ENCODE results near the gene ANKRD44.
A peak's percentile ranks its signal among the peaks of the same experiment; 100 is the strongest.

ANKRD44 gene

DNA sequence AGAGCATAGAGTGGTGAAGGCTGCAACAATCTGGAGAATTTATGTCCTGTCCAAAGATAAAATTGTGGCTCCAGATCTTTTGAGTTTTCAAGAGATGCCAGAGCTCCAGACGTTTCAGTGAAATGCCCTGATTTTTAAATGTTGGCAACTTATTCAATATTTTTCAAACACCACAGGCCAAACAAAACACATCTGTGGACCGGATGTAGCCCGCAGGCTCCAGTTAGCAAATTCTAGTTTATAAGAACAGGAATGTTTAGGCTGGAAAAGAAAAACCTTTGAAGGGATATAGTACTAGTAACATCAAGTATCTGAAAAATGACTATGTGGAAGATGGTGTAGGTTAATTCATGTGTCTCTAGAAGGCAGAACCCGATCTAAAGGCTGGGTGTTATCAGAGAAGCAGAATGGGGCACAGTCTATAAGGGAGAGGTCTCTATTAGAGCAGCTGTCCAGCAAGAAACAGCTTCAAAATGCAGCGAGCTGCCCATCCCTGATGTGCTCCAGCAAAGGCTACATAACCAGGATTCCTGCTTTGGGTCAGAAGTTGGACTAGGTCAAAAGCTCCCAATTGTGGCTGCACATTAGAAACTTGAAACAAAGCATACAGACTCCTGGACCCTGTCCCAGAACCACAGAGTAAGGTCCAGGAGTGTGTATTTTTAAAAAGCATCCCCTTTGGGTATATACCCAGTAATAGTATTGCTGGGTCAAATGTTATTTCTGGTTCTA is 105.9 kb downstream of the ANKRD44 start:
- no peak for DNase-seq

DNA sequence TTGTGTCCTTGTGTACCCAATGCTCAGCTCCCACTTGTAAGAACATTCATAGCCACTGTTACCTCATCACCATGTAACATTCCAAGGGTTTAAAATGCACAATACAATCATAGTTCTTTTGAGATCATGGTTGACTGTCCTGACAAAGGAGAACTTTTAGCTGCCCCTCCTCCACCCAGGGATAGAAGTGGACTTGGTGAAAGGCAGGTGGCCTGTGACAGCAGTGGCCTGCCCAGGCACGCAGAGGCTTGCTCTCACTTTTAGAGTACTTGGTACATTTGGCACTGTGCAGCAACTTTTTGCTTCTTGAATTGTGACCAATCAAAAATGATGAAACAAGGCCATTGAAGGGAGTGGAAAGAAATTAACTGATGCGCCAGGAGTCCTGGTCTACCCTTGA is 108.7 kb downstream of the ANKRD44 start:
- DNase-seq: no peak

DNA sequence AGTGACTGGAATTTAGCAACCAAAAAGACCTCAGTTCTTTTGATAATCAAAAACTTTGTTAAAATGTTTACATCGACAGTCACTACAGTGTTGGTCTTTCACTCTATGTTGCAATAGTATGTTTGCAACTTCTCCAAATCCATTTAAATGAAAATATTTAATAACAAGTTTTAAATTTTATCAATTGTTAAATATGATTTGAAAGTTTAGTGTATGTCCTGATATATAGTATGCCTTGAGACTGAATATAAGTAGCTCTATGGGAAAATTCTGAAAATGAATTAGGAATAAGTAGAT is 109.9 kb downstream of the ANKRD44 start:
- no peak for DNase-seq

DNA sequence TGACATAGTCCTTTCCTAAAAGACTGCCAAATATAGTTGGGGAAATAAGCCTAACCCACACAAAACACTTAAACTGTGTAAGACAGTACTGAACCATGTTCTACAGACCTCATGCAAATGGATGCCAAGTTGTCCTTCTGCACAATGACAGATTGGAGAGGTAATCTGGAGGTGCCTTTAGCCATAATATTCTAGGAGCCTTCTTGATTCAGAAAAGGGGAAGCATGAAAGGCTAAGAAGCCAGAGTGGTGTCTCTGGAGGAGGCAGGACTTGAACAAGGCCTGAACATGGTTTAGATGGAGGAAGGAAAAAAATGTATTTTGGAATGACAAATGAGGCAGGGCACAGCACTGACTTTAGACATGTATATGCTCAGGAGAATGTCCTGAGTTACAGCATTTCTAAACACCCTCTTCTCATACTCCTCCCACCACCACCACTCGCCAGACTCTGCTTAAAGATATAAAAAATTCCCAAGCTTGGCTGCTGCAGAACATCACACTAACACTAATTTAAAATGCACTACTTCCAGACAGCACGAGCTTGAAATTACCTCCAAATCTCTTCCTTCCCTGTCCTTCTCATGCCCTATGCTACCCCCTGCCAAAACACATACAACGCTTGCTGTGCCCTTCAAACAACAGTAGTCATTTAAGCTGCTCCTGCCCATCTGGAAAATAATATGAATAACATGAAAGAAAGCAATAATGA is 110.4 kb downstream of the ANKRD44 start:
- DNase-seq: no peak

DNA sequence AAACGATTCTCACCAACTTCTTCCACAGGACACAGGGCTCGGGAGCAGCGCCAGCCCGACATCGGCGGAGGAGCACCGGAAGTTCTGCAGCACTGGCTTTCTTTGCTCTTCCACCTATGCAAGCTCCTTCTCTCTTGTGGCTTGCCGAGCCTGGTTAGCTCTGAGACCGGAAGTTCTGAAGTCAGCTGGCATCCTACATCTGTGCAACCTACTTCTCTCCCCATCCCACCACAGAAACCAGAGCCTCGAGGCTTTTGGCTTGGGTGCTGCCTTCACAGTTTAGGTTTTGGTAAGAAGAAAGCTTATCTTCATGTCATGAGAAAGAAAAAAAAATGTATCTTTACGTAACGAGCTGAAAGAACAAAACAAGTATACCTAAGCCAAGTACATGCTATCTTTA is 111.7 kb downstream of the ANKRD44 start:
- peak; percentile 93 for DNase-seq

DNA sequence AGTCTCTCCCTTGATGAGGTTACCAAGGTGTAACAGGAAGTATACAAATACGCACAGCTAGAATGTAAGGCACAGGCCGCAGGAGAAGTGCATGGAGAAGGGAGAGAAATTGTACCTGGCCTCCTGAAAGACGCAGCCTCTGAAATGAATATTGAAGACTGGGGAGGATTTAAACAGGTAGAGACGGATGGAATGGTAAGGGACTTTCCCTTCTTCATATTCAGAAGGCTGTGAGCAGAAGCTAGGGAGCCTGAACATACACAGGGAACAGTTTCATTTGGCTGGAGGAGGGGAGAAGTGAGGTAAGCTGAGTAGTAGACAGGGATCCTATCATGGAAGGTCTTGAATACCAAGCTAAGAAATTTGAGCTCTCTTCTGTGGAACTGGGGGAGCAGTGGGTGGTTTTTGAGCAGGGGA is 112.7 kb downstream of the ANKRD44 start:
- peak in 1 of 2 donors; percentile 47 for DNase-seq

DNA sequence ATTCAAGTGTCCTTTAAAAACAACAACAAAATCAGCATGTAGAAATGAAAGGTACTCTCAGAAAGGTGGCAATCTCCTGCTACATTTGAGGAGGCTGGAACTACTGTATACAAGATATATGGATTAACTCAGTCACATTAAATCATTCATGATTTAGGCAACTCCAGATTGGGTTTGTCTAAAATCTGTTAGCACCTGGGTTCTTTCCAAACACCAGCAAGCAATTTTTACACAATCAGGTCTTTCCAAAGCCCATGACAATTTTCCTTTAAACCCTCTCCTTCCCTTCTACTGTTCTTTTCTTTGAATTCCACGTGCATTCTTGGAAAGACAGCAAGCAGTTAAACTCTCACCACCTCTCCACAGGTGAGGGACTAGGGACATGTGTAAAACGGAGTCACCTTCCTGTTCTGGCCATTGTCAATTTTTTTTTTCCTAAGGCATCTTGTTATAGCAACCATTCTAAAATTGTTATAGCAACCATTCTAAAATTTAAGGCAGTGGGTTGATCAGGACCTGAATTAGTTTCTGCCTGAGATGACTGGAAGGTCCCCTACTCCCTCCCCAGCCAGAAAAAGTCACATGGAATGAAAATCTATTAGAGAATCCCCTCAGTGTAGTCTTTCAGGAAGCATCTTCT is 113.9 kb downstream of the ANKRD44 start:
- peak in 1 of 2 donors; percentile 44 for DNase-seq

DNA sequence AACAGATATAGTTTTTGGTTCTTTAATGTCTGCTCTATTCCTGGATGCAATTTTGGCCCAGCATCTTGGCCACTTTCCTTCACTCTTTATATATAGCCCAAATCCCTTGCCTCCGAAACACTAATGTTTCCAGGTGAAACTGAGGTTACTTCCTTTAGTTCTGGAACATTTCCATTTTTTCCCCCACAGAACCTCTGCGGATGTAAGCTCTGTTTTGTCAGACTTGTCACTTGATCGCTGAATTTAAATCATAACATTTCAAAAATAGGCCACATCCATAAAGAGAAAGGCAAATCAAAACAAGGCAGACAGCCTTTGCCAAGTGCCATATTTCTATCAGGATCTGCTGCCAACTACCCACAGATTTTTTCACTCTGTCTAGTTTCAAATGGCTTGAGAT is 115.1 kb downstream of the ANKRD44 start:
- DNase-seq: no peak

DNA sequence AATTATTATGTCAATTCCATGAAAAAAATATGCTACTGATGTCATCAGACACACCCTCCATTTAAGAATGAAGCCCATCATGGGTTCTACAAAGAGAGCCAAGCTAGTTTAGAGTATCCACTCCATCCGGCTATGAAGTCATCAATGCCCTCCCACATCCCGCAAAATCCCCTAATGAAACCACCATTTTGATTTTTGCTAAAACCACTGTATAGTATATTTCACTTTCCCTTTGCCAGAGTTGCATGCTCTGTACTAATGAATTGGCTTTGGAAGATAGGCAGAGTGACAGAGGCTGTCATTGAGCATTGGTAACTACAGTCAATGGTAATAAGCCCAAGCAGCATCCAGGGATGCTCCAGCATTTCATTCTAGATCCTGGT is 118.6 kb downstream of the ANKRD44 start:
- peak; percentile 59 to 86 for DNase-seq

DNA sequence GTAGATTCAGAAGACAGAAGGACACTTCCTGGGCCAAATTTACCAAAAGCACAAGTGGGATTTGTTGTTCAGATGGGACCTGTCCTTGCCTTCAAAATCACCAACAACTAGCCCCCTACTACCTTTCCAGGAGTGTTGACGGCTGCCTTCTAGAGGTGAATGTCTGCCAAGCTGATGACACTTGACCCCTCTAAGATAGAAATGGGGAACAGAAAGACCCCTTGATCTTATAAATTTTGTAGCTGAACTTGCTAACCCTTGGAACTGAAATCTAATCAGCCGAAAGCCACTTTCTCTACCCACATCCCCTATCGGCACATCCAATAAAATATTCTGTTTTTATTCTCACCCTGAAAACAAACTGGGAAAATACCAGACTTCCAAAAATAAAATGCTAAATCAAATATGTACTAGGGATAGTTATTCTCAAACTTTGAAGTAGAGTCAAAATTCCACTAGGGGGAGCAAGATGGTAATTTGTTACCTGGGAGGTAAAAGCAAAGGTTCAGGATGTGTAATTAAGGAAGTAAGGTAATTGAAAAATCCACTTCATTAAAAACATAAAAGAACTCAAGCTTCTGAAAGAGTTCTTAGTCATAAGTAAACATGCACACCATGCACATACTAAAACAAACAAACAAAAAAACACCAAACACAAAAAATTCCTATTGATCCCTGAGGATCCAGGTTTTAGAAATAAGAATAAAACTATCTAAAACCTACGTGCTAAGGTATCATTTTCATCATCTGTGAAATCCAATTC is 119.2 kb downstream of the ANKRD44 start:
- peak in 1 of 2 donors; percentile 80 for DNase-seq

DNA sequence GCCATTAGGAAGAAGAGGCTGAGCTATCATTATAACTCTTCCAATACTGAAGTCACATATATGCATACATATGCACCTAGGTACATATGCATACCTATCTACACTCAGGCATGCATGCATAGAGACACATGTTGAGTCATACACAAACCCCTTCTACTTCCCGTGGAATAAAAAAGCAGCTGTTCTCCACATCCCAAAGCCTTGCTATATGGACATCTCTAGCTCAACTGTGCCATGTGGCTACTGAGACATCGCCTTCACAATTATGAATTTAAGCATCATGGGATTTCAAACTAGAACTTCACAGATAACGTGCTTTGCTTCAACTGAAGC is 120.5 kb downstream of the ANKRD44 start:
- no peak for DNase-seq

DNA sequence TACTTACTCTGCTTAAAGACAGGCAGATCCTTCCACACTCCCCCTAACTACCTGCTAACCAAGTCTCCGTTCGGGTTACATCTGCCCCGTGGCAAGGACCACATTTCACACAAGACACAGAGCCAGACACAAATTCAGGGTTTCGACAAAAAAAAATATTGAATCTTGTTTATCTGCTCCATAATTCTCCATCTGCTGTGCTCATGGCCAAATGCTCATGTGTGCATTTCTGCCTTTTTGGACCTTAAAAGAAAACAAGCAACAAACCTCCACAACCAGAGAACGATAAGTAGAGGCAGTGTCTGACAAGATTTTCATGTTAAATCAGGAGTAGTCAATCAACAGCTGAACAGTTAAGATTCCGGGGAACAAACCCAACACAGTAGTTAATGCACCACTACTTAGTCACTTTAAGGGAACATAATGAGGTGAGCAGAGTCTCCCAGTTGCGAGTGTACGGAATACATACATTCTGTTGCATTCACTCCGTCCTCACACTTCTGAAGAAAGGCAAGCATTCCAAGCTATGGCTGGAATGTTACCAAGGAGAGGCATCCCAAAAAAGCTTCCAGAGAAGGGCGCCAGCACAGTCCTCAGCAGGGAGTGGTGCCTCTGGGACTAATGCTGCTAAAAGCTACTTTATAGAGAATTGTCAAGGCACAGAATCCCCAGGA is 121.0 kb downstream of the ANKRD44 start:
- DNase-seq: no peak

DNA sequence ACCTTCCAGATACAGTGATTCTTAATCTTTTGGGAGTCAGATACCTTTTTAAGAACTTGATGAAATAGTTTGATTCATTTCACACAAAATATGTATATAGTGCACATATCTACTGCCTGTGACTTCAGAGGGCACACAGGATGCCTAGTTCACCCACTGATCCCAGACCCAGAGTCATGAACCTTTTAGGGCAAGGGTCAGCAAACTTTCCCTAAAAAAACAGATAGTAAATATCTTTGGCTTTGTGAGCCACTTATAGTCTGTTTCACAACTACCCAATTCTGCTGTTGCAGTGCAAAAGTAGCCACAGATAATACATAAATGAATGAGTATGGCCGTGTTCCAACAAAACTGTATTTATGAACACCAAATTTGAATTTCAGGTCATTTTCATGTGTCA is 124.9 kb downstream of the ANKRD44 start:
- no peak for DNase-seq

DNA sequence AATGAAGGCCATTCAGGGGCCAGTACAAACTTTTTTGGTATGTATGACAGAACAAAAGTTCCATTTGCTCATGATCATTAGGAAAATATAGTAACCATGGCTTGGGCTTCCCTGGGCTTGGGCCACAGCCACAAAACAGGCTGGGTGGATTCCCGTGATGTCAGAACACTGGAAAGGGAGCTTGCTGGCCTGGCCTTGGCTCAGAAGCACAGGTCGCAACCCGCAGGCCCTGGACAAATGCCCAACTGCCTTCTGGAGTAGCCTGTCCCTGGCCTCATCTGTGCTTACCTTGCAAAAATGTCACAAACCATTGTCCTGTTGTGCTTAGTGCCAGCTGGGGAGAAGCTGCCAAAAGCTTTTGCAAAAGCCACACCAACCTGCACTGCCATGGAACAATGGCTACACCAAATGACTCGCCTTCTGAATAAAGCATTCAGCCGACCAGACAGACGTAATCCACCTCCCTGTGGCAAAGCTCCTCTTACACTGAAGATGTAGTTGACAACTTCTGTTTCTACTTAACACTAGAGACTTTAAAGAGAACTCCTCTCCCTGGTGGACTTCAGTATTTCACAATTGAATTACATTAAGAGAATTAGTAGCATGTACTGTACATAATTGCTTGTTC is 125.5 kb downstream of the ANKRD44 start:
- no peak for DNase-seq

DNA sequence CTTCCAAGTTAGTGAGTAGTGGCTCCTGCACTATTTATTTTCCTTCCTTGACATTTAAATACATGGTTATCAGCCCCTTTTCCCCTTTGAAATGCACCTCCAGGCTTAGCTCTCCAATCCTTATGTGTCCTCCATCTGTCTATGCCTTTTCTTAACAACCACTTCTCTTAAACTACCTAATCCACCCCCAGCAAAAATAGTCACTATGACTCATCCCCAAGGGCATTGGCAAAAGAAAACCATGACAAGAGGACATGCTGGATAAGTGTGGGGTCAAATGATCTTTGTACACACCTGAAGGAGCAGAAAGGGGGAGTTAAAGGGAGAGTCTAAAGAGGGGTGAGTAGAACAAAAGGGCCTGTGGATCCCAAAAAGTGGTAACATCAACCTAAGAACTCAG is 127.2 kb downstream of the ANKRD44 start:
- no peak for DNase-seq

DNA sequence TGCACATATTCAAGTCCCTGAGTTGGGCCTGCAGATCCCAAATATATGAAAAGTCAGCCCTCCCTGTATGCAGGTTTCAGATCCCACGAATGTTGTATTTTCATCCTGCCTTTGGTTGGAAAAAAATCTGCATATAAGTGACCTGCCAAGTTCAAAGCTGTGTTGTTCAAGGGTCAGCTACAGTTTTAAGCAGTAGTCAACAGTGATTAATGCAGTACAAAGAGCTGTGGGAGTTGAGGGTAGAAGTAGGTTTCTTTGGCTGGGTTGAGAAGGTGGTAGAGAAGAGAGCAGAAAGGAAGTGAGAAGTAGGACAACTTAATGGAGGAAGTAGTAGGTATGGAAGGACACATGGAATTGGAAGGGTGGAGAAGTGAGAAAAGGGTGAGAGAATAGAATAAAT is 127.9 kb downstream of the ANKRD44 start:
- no peak for DNase-seq

DNA sequence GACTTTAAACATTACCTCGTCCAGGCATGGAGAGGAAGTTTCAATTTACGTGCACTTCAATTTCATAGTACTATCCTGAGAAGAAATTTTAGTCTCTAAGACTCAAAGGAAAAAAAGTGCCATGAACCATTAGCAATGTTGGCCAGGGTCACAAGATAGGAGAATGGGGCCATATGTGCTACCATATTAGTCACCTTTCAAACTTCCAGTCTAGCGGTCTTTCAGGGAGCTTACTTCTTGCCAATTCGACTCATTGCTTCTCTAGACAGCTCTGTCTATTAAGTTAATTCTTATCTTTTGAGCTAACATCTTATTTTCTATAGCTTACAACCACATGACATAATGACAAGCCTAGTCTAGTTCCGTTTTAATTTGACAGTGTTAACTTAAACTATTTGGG is 129.1 kb downstream of the ANKRD44 start:
- no peak for DNase-seq

DNA sequence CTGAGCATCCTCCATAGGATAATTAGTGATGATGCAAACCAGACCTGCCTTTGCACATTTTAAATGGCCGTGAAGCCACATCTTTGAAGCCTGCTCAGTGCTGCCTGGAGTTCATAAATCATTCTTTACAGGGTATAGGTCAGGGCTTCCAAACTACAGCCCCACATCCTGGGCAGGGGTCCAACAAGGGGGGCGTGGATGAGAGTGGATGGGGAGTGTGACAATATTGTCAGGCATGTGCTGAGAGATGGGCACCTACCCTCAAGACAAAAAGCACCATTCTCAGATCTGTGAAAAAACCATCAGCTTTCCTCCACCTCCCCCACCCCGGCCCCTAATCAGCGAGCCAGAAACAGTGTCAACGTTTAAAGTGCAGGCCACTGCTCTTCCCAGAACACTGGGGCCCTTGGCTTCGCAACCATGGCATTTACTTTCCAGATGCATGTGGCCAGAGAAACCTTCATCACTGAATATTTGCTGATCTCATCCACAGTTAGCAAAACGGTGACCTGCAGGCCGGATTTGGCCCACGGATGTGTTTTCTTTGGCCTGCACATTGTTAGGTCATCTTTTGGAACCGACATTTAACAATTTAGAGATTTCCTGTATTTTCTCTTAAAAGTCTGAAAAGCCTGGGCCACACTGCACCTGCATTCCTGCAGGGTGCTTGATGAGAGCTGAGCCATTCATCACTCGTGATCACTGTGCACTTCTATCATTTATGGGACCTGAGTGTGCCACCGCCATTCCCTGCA is 130.7 kb downstream of the ANKRD44 start:
- DNase-seq: no peak

DNA sequence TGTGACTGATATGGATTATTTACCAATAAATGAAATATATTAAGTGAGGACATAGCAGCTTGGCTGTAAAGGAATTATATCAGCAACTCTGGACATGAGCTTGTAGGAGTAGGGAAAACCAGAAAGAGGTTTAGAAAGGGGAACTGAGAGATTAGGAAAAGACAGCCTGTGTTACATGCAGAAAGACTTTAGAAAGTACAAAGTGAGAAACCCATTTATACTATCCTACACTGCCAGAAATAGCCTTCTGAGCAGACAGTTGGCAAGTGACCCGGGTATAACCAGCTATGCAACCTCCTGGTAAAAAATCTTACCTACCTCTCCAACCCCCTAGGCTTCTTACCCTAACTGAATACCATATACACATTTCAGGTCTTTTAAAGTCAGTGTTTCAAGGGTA is 134.1 kb downstream of the ANKRD44 start:
- DNase-seq: no peak

DNA sequence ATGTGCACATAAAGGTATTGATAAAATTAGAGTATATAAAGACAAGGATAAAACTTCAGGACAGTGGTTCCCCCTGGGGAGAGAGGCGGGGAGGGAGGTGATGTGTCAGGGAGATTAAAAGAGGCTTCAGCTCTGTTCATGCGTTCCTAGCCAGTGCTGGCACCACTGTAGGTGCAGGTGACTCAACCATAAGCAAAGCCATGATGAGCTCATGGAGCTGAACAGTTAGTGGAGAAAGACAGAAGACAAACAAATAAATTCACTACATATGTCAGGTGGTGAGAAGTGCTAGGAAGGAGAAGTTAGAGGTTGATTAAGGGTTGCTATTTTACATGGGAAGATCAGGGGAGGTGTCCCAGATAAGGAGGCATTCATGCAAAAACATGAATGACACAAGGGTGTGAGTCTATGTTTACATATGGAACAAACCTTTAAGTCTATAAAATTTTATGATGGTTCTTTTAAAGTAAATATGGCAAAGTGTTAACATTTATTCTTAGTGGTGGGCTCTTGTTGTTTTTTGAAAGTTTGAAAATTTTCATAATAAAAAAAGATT is 136.0 kb downstream of the ANKRD44 start:
- no peak for DNase-seq

DNA sequence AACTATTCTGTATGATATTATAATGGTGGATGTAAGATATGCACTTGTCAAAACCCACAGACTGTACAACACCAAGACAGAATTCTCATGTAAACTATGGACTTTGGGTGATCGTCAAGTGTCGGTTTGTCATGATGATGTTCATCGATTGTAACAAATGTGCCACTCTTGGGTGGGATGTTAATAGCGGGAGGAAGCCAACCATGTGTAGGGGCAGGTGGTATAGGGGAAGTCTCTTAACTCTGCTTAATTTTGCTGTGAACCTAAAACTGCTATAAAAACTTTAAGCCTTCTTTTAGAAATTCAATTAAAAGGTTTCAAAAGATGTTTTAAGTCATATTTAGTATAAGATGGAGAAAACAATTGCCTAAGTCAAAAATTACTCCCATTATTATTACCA is 139.0 kb downstream of the ANKRD44 start:
- DNase-seq: no peak

DNA sequence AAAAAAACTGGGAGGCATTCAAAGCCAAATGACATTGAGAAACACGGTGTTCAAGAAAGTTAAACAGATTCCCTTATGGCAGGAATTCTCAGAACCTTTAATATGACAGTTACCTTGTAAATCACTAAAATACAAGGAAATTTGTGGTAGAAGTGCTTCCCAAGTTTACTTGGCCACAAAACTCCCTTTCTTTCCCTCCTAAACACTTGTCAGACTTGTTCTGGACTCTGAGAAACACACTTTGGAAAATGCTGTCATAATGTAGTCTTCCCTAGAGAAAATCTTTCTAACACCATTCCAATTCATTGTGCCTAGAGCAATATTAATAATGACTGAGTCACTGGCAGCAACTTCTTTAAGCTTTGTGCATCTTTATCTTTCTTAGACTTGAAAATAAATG is 140.4 kb downstream of the ANKRD44 start:
- no peak for DNase-seq
